Hepatocyte (in vitro differentiated cells): ENCODE results near the gene LYL1. TPM values are rescaled to one million over a fixed set of nuclear protein-coding genes. Genes with fewer than 3 reads are reported as not detected.

Experiments
- DNase-seq: peaks from one replicate; pipeline ENCODE4 v3.0.0-alpha.2; 2016; ENCODE audit warnings: low spot score
- H2AFZ ChIP-seq: fragments of 200-600 bp; sonication (generic); 2 replicates; pipeline ENCODE4 v1.6.0; 2016; ENCODE audit warnings: antibody characterized with exemption, mild to moderate bottlenecking
- H3K27ac ChIP-seq: fragments of 200-600 bp; sonication (generic); 2 replicates; pipeline ENCODE4 v1.5.1; 2016; ENCODE audit warnings: mild to moderate bottlenecking
- H3K27me3 ChIP-seq: fragments of 200-600 bp; sonication (generic); 2 replicates; pipeline ENCODE4 v1.6.1; 2016
- H3K36me3 ChIP-seq: fragments of 200-600 bp; sonication (generic); replicated peaks from 2 replicates; pipeline ENCODE4 v1.5.1; 2016; ENCODE audit warnings: low read depth; ENCODE audit not compliant: insufficient read depth
- H3K4me1 ChIP-seq: fragments of 200-600 bp; sonication (generic); 2 replicates; pipeline ENCODE4 v1.5.1; 2016; ENCODE audit warnings: mild to moderate bottlenecking, moderate library complexity; ENCODE audit not compliant: insufficient read depth
- H3K4me2 ChIP-seq: fragments of 200-600 bp; sonication (generic); 2 replicates; pipeline ENCODE4 v1.6.0; 2016
- H3K4me3 ChIP-seq: fragments of 200-600 bp; sonication (generic); 2 replicates; pipeline ENCODE4 v1.5.1; 2016; ENCODE audit warnings: mild to moderate bottlenecking
- H3K79me2 ChIP-seq: fragments of 200-600 bp; sonication (generic); 2 replicates; pipeline ENCODE4 v1.6.0; 2017; ENCODE audit warnings: mild to moderate bottlenecking
- H3K9me2 ChIP-seq: fragments of 200-600 bp; sonication (generic); replicated peaks from 2 replicates; pipeline ENCODE4 v1.6.0; 2017; ENCODE audit warnings: mild to moderate bottlenecking; ENCODE audit not compliant: insufficient read depth
- H3K9me3 ChIP-seq: fragments of 200-600 bp; sonication (generic); 2 replicates; pipeline ENCODE4 v1.5.1; 2016; ENCODE audit warnings: low read depth, mild to moderate bottlenecking
- H4K20me1 ChIP-seq: fragments of 200-600 bp; sonication (generic); 2 replicates; pipeline ENCODE4 v1.6.0; 2016; ENCODE audit warnings: mild to moderate bottlenecking; ENCODE audit not compliant: insufficient read depth, poor library complexity, severe bottlenecking
- CTCF ChIP-seq: fragments of 200-600 bp; sonication (generic); IDR thresholded peaks from 2 replicates; pipeline ENCODE4 v1.5.1; 2016; ENCODE audit warnings: antibody characterized with exemption, mild to moderate bottlenecking; ENCODE audit not compliant: poor library complexity
- EZH2 ChIP-seq: fragments of 200-600 bp; sonication (generic); IDR thresholded peaks from 2 replicates; pipeline ENCODE4 v1.6.1; 2016; ENCODE audit warnings: antibody characterized with exemption, mild to moderate bottlenecking, borderline replicate concordance
- EZH2phosphoT487 ChIP-seq: fragments of 200-600 bp; sonication (generic); IDR thresholded peaks from one replicate; pipeline ENCODE4 v1.6.1; 2018; ENCODE audit warnings: antibody characterized with exemption, mild to moderate bottlenecking, low read depth, moderate library complexity; ENCODE audit not compliant: unreplicated experiment, severe bottlenecking
- WGBS: methylation state at CpG from one replicate; pipeline ENCODE4 v1.1.6; 2016; ENCODE audit warnings: low lambda C conversion rate; ENCODE audit errors: missing lambda C conversion rate; 5-methylcytosine and 5-hydroxymethylcytosine counted together
- polyA plus RNA-seq: library from polyadenylated mRNA; unstranded; fragments of >200 nt; fragmentation: Nextera tagmentation; extraction: Ambion mirVana; gene quantifications from 2 replicates; pipeline ENCODE4 v1.2.1, GENCODE V29; 2016
- total RNA-seq: library from RNA; depleted of rRNA; stranded (reverse); fragments of >200 nt; gene quantifications from 2 replicates; pipeline ENCODE4 v1.2.3, GENCODE V29; 2014

The LYL1 gene
- total and polyA plus RNA-seq, 2 experiments from 2014 or later: 0.47 to 1.4 TPM

- Histone ChIP-seq H3K4me1 (peaks cover 93% of the 10 kb centered on the region), H3K79me2 (peaks cover 8% of the 10 kb centered on the region), H4K20me1 (peaks cover 3% of the 10 kb centered on the region), H2AFZ (no peak overlapping the region), H3K4me3 (no peak overlapping the region), H3K27ac (peak overlapping the region; percentile 100), H3K27me3 (peaks cover 7% of the 10 kb centered on the region), H3K36me3 (no peaks in the 10 kb centered on the region), H3K9me2 (no peaks in the 10 kb centered on the region), H3K4me2 (peak overlapping the region; percentile 67), H3K9me3 (no peaks in the 10 kb centered on the region)
- no peak for TF ChIP-seq EZH2
- no peak for TF ChIP-seq CTCF
- TF ChIP-seq EZH2phosphoT487: no peak
- 10% methylated on average over 22 of the region's 29 CpGs for WGBS
- peak; percentile 89 for DNase-seq
These were observed 47.2 kb downstream of the LYL1 start for GRCh38 chr19:13055213-13056051.

GRCh38 chr19:13054626-13055212 is 47.9 kb downstream of the LYL1 start:
- Histone ChIP-seq H3K4me3 (no peak overlapping the region), H3K4me1 (peaks cover 87% of the 10 kb centered on the region), H3K4me2 (peak overlapping the region; percentile 67), H3K27me3 (peaks cover 7% of the 10 kb centered on the region), H3K36me3 (no peaks in the 10 kb centered on the region), H3K27ac (peak overlapping the region; percentile 100), H3K9me3 (no peaks in the 10 kb centered on the region), H3K9me2 (no peaks in the 10 kb centered on the region), H3K79me2 (peaks cover 5% of the 10 kb centered on the region), H2AFZ (no peak overlapping the region), H4K20me1 (peaks cover 6% of the 10 kb centered on the region)
- TF ChIP-seq CTCF (no peak), EZH2 (no peak), EZH2phosphoT487 (no peak)
- WGBS: 35% methylated on average over 10 of the region's 11 CpGs
- DNase-seq: no peak

GRCh38 chr19:13053761-13054625 is 48.7 kb downstream of the LYL1 start:
- peak; percentile 85 for DNase-seq
- Histone ChIP-seq H3K79me2 (peaks cover 5% of the 10 kb centered on the region), H3K27ac (peak overlapping the region; percentile 100), H3K4me3 (no peak overlapping the region), H3K4me1 (peaks cover 82% of the 10 kb centered on the region), H3K9me2 (no peaks in the 10 kb centered on the region), H3K36me3 (no peaks in the 10 kb centered on the region), H2AFZ (no peak overlapping the region), H4K20me1 (peaks cover 8% of the 10 kb centered on the region), H3K9me3 (no peaks in the 10 kb centered on the region), H3K27me3 (peaks cover 7% of the 10 kb centered on the region), H3K4me2 (peak overlapping the region; percentile 67)
- WGBS: 31% methylated on average over 17 of the region's 17 CpGs
- TF ChIP-seq EZH2: no peak
- no peak for TF ChIP-seq EZH2phosphoT487
- no peak for TF ChIP-seq CTCF
